Stimulated activated naive CD4-positive, alpha-beta T cell (primary cell): ENCODE data around the gene GIMAP4.
"Not testable (repeated sequence)": the region's sequence is repeated elsewhere in the genome, so short reads cannot be mapped to it uniquely, and the experiment has no call there.

Experiments
- DNase-seq, 6 experiments: peaks; one replicate each; lab custom pipeline; 2025; lab: John Stamatoyannopoulos, UW

Gene GIMAP4

DNA sequence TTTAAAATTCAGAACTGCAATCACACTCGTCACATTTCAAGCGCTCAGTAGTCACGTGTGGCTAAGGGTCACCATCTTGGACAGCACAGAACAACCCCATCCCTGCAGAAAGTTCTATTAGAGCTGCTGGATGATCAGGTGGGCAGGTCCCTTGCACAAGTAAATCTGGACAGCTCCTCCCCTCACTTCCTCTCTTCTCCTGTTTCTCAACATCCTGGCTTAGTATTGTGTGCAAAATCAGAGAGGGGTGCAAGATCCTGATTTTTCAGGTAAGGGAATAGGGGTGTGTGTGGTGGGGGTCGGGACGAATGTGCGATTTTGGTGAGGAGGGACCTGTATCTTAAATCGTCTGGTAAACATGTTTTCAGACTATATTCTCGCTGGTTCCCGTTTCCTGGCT, at the start of gene GIMAP4:
TSS of gene GIMAP4 (plus strand) at position 222 of the 400 bp plus-strand sequence. CDS start 2,512 bp downstream, outside the sequence.
- DNase-seq: peak in 3 of 6 experiments; percentile 24 to 61 (median 43)

DNA sequence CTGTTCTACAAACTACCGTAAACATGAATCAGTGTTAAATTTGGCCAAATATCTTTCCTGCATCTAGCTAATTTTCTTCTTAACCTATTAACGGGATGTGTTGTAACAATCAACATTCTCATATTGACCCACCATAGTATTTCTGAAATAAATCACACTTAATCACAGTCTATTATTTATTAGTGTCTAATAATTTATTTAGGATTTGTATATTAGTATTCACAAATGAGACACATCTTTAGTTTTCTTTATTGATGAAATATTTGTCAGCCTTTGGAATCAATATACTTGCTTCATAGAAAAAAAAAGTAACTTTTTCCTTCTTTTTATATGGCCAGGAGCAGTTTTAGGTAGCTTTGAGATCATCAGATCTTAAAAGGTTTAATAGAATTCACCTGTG, 47.9 kb upstream of the GIMAP4 start:
- no peak for DNase-seq

- DNase-seq: peak in 2 of 6 experiments; percentile 40 to 42
Measured at GRCh38 chr7:150520145-150520544, 47.0 kb upstream of the GIMAP4 start.

DNA sequence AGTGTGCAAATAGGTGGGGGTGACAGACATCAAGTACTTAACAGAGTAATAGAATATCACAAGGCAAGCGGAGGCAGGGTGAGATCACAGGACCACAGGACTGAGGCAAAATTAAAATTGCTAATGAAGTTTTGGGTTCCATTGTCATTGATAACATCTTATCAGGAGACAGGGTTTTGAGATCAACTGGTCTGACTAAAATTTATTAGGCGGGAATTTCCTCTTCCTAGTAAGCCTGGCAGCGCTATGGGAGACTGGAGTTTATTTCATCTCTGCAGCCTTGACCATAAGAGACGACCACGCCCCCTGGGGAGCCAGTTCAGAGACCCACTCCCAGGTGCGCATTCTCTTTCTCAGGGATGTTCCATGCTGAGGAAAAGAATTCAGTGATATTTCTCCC, 44.3 kb upstream of the GIMAP4 start:
- not testable (repeated sequence) for DNase-seq

GRCh38 chr7:150524018-150524417, 43.2 kb upstream of the GIMAP4 start:
- no peak for DNase-seq

DNA sequence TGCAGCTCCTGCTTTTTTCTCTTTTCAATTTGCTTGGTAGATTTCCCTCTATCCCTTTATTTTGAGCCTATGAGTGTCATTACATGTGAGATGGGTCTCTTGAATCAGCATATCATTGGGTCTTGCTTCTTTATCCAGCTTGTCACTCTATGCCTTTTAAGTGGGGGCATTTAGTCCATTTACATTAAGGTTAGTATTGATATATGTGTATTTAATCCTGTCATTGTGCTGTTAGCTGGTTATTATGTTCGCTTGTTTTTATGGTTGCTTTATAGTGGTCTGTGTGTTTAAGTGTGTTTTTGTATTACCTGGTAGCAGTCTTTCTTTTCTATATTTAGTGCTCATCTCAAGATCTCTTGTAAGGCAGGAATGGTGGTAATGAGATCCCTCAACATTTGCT, 35.5 kb upstream of the GIMAP4 start:
- DNase-seq: no peak

DNA sequence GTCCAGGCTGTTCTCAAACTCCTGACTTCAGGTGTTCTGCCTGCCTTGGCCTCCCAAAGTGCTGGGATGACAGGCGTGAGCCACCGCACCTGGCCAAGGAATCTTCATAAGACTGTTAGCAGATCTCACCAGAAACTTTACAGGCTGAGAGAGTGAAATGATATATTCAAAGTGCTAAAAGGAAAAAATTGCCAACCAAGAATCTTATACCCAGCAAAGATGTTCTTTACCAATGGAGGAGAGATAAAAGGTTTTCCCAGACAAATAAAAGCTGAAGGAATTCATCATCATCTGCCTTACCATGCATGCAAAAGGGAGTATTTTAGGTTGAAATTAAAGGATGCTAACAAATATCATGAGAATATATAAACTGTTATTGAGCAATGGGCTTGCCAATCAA, 28.9 kb upstream of the GIMAP4 start:
- DNase-seq: peak in 2 of 6 experiments; percentile 19 to 20

- DNase-seq: no peak
Measured at GRCh38 chr7:150553163-150553562, 14.0 kb upstream of the GIMAP4 start.

DNA sequence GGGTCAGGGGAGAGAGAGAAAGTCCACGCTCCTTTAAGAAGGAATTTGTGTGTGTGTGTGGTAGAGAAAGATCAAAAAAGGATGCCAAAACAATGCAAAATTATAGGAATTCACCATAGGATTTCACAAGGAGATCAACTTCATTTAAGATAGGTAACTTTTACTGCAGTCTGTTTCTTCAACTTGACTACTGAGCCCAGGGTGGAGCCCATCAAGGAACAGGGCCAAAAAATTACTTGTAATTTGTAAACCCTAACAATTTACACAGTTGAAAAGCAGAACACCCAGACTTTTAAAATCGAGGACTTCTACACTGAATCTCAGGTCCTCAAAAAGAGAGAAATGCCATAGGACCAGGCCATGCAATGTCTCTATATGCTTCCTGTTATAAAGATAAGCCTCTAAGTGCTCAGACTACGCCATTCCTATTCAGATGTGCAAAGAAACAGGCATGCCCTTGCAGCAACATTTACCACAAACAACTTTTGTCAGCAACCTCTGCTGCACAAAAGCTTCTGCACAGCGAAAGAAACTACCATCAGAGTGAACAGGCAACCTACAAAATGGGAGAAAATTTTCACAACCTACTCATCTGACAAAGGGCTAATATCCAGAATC, 10.6 kb upstream of the GIMAP4 start:
- DNase-seq: peak in 3 of 6 experiments; percentile 71 to 77 (median 77)

DNA sequence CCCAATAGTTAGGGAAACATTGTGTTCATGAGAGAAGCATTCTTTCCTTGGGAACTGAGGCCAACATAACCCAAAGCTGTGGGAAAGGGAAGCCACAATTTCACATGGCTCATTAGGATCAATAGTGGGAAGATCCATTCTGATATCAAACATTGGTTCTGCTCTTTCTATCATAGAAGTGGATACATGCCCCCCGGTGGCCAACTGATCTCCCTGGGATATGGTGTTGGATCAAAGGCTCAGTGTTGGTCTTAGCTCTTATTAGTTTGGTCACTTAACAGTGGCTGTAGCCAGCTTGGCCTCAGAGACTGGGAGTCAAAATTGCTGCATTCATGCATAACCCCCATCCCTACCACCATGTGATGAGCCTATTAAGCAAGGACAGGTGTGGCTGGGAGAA, 6.7 kb upstream of the GIMAP4 start:
- no peak for DNase-seq

GRCh38 chr7:150562919-150563318, 4.3 kb upstream of the GIMAP4 start:
- DNase-seq: no peak

GRCh38 chr7:150564006-150564405, 3.2 kb upstream of the GIMAP4 start:
- peak in 3 of 6 experiments; percentile 32 to 53 (median 42) for DNase-seq

GRCh38 chr7:150564566-150564965, 2.6 kb upstream of the GIMAP4 start:
- no peak for DNase-seq

GRCh38 chr7:150565239-150565638, 2.0 kb upstream of the GIMAP4 start:
- peak in 1 of 6 experiments; percentile 12 for DNase-seq

DNA sequence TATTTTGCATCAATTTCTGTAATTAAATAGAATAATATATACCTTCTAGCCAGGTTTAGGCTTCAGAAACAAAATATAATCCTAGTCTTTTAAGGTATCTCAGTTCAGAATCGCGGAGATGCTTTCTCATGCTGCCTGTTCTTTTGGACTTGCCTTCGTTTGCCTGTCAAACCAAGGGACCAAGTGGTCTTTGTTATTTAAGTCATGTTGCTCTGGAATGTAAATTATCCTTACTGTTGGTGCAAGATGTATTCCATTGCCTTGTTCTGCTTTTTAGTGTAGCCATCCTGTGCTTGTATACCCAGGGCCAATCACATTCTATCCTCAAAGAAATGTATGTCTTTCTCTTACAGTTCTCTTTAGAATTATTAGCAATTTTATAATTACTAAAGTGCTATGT, 1.1 kb upstream of the GIMAP4 start:
- no peak for DNase-seq

DNA sequence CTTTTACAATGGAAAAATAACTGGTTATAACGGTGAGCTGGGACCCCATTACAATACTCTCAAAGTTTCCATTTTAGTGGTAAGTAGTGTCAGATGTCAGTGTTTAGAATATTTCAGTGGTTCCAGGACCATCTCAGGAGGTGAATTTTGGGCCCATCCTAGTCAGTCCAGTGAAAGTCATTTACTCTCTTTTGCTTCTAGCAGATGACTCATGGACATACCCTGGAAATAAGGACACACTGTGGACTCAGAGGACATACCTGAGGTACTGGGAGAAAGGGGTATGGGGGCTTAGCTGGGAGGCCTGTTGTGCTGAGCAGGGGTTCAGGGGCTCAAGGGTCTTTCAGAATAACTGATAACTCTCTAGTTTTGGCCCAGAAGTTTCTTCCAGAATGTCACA, 618 bp upstream of the GIMAP4 start:
- DNase-seq: no peak

- DNase-seq: peak in 2 of 6 experiments; percentile 38 to 53
Measured at GRCh38 chr7:150567871-150568301, 696 bp downstream of the GIMAP4 start.

- peak in 3 of 6 experiments; percentile 50 to 58 (median 58) for DNase-seq
Measured at GRCh38 chr7:150568714-150569113, 1.5 kb downstream of the GIMAP4 start.

GRCh38 chr7:150569245-150569955, 2.2 kb downstream of the GIMAP4 start:
- no peak for DNase-seq

- DNase-seq: no peak
Measured at GRCh38 chr7:150570556-150571465, 3.6 kb downstream of the GIMAP4 start.

DNA sequence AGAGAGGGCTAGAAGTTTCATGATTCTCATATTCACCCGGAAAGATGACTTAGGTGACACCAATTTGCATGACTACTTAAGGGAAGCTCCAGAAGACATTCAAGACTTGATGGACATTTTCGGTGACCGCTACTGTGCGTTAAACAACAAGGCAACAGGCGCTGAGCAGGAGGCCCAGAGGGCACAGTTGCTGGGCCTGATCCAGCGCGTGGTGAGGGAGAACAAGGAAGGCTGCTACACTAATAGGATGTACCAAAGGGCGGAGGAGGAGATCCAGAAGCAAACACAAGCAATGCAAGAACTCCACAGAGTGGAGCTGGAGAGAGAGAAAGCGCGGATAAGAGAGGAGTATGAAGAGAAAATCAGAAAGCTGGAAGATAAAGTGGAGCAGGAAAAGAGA, 5.3 kb downstream of the GIMAP4 start:
- DNase-seq: no peak

- peak in 3 of 6 experiments; percentile 33 to 56 (median 45) for DNase-seq
Measured at GRCh38 chr7:150579979-150580637, 12.9 kb downstream of the GIMAP4 start.
